LNCAP (cell line): ENCODE measurements around the gene ADGRE1.

Experiments
- CTCF ChIP-seq: fragments of 450-650 bp; IDR thresholded peaks from 2 replicates; pipeline ENCODE4 v1.5.1; 2017; ENCODE audit warnings: mild to moderate bottlenecking

The ADGRE1 gene

GRCh38 chr19:6945733-6946132, 58.4 kb downstream of the ADGRE1 start:
- TF ChIP-seq CTCF, result no peak

- no peak for TF ChIP-seq CTCF
Observed at GRCh38 chr19:6947745-6948144, 60.4 kb downstream of the ADGRE1 start.

GRCh38 chr19:6948884-6949283, 61.5 kb downstream of the ADGRE1 start:
- no peak for TF ChIP-seq CTCF

GRCh38 chr19:6952956-6953355, 65.6 kb downstream of the ADGRE1 start:
- TF ChIP-seq CTCF, result no peak

GRCh38 chr19:6955082-6955481, 67.7 kb downstream of the ADGRE1 start:
- no peak for TF ChIP-seq CTCF

GRCh38 chr19:6956573-6956972, 69.2 kb downstream of the ADGRE1 start:
- TF ChIP-seq CTCF, result no peak

GRCh38 chr19:6958791-6959190, 71.4 kb downstream of the ADGRE1 start:
- no peak for TF ChIP-seq CTCF

- TF ChIP-seq CTCF, result no peak
Observed at GRCh38 chr19:6963244-6963852, 76.0 kb downstream of the ADGRE1 start.
